NB4 (cell line): ENCODE measurements around the gene VAV3.

Experiments
- CTCF ChIP-seq: IDR thresholded peaks from one replicate; pipeline ENCODE4 v1.5.1; 2012; ENCODE audit warnings: low read depth, low read length
- MYC ChIP-seq: IDR thresholded peaks from 2 replicates; pipeline ENCODE4 v1.6.1; 2011; ENCODE audit warnings: low read depth, low read length
- POLR2A ChIP-seq: IDR thresholded peaks from 2 replicates; pipeline ENCODE4 v1.6.1; 2011; ENCODE audit warnings: mild to moderate bottlenecking; ENCODE audit not compliant: insufficient read length; ENCODE audit errors: extremely low read depth
- TF ChIP-seq, protein P1 (sequence below): IDR thresholded peaks from 2 replicates; pipeline ENCODE4 v1.6.1; 2011; ENCODE audit warnings: low read depth, low read length

DNA sequence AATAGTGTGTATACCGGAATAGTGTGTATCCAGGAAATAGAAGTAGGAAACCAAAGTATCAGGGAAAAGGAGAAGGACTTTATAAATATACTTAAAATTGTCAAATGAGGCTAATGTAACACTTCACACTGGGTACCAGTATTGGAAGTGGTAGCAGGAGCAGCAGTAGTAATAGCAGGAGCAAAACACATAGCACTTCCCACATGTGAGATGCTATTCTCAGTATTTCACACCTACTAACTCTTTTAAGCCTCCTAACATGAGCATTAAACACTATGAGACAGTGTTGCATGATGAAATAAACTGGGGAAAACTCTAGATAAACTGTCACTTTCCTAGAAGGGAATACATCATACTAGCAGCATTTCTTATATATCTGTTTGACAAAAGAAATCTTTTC is 376.7 kb downstream of the VAV3 start:
- no peak for TF ChIP-seq CTCF
- TF ChIP-seq POLR2A: no peak
- no peak for TF ChIP-seq MYC
- TF ChIP-seq, protein P1, sequence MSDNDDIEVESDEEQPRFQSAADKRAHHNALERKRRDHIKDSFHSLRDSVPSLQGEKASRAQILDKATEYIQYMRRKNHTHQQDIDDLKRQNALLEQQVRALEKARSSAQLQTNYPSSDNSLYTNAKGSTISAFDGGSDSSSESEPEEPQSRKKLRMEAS: no peak
